HL-60/S4 treated with phorbol 12-myristate 13-acetate at 8.2 ng/mL for 4 days and 3 days (cell line): Measurements from ENCODE around the gene KCNE1.
"Not testable (repeated sequence)": the region's sequence is repeated elsewhere in the genome, so short reads cannot be mapped to it uniquely, and the experiment has no call there.

Experiments used
- in situ Hi-C: fragments of 300-500 bp; cut with MboI; formaldehyde crosslinking; loops from 2 replicates; pipeline ENCODE4 v1.15.0; 2022; ENCODE audit warnings: low sequenced_read_pairs

Gene KCNE1

GRCh38 chr21:34428441-34428840 lies 83.6 kb downstream of the KCNE1 start:
- in situ Hi-C loops: not testable (repeated sequence)

- in situ Hi-C loops: not testable (repeated sequence)
These were observed 84.7 kb downstream of the KCNE1 start for GRCh38 chr21:34427339-34427738.

DNA sequence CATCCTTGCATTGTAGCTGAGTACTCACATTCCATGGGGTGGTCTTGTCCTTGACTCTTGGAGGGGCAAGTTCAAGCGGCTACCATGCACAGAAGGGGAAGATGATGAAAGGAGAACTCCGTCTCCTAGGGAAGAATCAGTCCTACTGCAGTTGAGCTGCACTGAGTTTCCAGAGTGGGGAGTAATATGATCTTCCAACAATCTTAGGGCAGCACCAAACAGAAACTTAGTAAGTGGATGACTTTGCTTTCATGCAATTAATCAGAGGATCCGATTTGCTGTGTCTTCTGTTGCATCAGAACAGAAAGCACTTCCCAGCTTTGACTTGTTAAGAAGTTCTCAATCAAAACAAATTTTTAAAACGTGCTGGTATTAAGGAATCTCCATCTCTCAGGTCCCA lies 88.2 kb downstream of the KCNE1 start, which contains the start of gene SMIM34:
Gene SMIM34 (minus strand): TSS at position 147 of the 400 bp plus-strand sequence. CDS start 112 bp downstream, at position 35.
- in situ Hi-C loops: not testable (repeated sequence)

DNA sequence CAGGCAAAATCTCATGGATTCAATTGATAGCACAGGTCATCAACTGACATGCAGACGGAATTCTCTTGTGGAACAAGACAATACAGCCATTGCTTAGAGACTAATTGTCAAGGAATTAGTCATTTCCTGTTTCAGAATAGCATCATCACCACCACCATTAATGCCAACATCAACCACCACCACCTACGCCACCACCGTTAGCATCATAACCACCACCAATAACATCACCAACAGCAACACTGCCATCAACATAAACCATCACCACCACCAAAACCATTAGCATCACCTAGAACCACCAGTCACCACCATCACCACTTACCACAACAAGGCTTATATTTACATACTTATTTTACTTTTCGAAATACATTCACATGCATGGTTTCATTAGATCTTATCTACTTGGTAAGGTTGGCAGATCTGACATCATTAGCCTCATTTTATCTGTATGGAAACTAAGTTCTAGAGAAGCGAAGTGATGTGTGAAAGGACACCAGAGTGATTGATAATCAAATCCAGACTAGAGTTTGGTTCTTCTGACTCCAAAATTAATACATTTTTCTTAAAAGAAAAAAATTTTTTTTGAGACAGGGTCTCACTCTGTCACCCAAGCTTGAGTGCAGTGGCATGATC lies 94.4 kb downstream of the KCNE1 start:
- in situ Hi-C loops: not testable (repeated sequence)

DNA sequence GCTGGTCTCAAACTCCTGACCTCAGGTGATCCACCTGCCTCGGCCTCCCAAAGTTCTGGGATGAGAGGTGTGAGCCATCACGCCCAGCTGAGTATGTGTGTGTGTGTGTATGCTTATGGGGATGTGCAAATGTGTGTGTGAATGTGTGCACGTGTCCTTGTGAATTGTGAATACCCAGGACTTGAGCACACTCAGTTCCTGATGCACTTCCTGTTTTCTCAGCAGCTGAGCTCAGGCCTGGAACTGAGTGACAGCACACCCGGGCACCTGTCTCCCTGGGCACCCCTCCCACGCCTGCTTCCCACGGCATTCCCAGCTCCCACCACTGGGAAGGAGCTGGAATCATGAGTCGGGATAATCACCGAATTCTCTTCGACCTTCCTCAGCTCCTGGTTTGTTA lies 104.7 kb downstream of the KCNE1 start:
- in situ Hi-C loops: not testable (repeated sequence)

GRCh38 chr21:34406676-34407075 lies 105.3 kb downstream of the KCNE1 start:
- in situ Hi-C loops: not testable (repeated sequence)

- in situ Hi-C loops: not testable (repeated sequence)
These were observed 105.9 kb downstream of the KCNE1 start for GRCh38 chr21:34406102-34406501.

GRCh38 chr21:34405686-34406085 lies 106.3 kb downstream of the KCNE1 start:
- in situ Hi-C loops: not testable (repeated sequence)

- in situ Hi-C loops: not testable (repeated sequence)
These were observed 107.3 kb downstream of the KCNE1 start for GRCh38 chr21:34404742-34405141.

DNA sequence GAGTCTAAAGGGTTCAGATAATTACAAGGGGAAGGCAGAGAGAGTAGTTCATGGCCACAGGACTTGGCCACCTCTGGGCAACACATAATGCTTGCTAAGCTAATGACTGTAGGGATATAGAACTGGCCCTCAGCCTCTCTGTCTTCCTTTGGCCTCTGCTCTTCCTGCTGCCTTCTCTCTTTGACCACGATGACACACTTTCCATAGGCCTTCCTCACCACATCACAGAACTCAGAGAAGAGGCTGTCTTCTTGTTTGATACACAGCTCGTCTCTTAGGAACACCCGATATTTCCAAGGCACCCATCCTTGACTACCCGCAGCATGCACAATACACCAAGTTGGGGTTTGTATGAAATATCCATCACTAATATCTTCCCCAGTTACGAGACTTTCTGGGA lies 111.5 kb downstream of the KCNE1 start:
- in situ Hi-C loops: not testable (repeated sequence)
